Measurements from ENCODE around the gene ZC3H10.
A peak's percentile ranks its signal among the peaks of the same experiment; 100 is the strongest.

Gene ZC3H10

DNA sequence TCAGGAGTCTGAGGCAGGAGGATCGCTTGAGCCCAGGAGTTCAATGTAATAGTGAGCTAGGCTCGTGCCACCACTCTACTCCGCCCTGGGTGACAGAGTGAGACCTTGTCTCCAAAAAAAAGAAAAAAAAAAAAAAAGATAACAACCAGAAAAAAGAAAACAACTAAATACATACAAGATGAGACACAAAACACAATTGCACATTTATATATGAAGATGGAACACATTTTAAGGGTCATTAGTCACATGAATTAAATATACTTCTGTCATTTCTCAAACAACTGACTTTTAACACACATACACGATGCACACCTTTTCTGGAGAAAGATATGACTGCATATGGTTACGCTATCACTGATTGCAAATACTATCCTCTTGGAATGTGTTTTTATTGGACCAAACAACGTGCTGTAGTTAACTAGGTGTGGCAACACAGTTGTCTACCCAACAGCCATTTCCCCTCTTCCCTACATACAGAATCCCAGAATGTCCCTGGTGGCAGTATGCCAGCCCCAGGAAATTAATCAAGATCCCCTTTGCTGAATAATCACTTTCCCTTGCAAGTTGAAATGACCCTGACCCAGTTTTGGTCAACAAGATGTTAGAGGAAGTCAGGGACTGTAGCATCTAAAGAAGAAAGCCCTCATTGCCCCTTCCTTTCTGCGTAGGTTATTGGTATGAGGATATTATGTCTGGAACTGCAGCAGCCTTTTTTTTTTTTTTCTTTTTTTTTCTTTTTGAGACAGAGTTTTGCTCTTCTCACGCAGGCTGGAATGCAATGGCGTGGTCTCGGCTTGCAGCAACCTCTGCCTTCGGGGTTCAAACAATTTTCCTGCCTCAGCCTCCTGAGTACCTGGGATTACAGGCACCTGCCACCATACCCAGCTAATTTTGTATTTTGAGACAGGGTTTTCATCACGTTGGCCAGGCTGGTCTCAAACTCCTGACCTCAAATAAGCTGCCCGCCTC lies 28.7 kb downstream of the ZC3H10 start:
- Histone ChIP-seq H3K27me3 (ENCODE audit: control insufficient read depth, low read length) (no peaks in the 10 kb centered on the region), H3K4me1 (ENCODE audit: control insufficient read depth, low read length) (peaks cover 13% of the 10 kb centered on the region), H3K79me2 (ENCODE audit: control insufficient read depth, low read length) (peaks cover 6% of the 10 kb centered on the region), H3K4me3 (ENCODE audit: low read length) (no peak overlapping the region), H3K9me2 (replicated peaks; ENCODE audit: control insufficient read depth, low read length) (no peaks in the 10 kb centered on the region), H3K27ac (ENCODE audit: low read depth, low read length) (no peak overlapping the region), H3F3A (ENCODE audit: control insufficient read depth, insufficient read depth) (peaks cover 19% of the 10 kb centered on the region), H3K4me2 (ENCODE audit: low read length) (no peak overlapping the region), H3K9me3 (ENCODE audit: control insufficient read depth, insufficient read depth, low read length) (no peaks in the 10 kb centered on the region), H3K36me3 (ENCODE audit: control insufficient read depth, low read length) (peaks cover 42% of the 10 kb centered on the region), H4K20me1 (ENCODE audit: control insufficient read depth, insufficient read depth, low read depth, low read length) (no peaks in the 10 kb centered on the region)
- TF ChIP-seq CTCF (IDR thresholded peaks at IDR 0.05; ENCODE audit: low read depth, low read length, poor library complexity, severe bottlenecking) (no peak), EZH2phosphoT487 (IDR thresholded peaks at IDR 0.05; ENCODE audit: borderline replicate concordance, low read length) (no peak)

- no peak overlapping the region for H3K4me2 ChIP-seq (ENCODE audit: low read length)
- H3K4me3 ChIP-seq (ENCODE audit: low read length), result no peak overlapping the region
- TF ChIP-seq EZH2phosphoT487 (IDR thresholded peaks at IDR 0.05; ENCODE audit: borderline replicate concordance, low read length), result no peak
- no peak for TF ChIP-seq CTCF (IDR thresholded peaks at IDR 0.05; ENCODE audit: low read depth, low read length, poor library complexity, severe bottlenecking)
- H4K20me1 ChIP-seq (ENCODE audit: control insufficient read depth, insufficient read depth, low read depth, low read length), result no peaks in the 10 kb centered on the region
- H3K79me2 ChIP-seq (ENCODE audit: control insufficient read depth, low read length), result peaks cover 21% of the 10 kb centered on the region
- H3K9me3 ChIP-seq (ENCODE audit: control insufficient read depth, insufficient read depth, low read length), result no peaks in the 10 kb centered on the region
- H3K9me2 ChIP-seq (replicated peaks; ENCODE audit: control insufficient read depth, low read length), result no peaks in the 10 kb centered on the region
- peaks cover 24% of the 10 kb centered on the region for H3K4me1 ChIP-seq (ENCODE audit: control insufficient read depth, low read length)
- H3F3A ChIP-seq (ENCODE audit: control insufficient read depth, insufficient read depth), result peaks cover 15% of the 10 kb centered on the region
- no peaks in the 10 kb centered on the region for H3K27me3 ChIP-seq (ENCODE audit: control insufficient read depth, low read length)
- H3K27ac ChIP-seq (ENCODE audit: low read depth, low read length), result no peak overlapping the region
- peaks cover 22% of the 10 kb centered on the region for H3K36me3 ChIP-seq (ENCODE audit: control insufficient read depth, low read length)
These were observed 32.5 kb downstream of the ZC3H10 start for GRCh38 chr12:56150563-56150962.

DNA sequence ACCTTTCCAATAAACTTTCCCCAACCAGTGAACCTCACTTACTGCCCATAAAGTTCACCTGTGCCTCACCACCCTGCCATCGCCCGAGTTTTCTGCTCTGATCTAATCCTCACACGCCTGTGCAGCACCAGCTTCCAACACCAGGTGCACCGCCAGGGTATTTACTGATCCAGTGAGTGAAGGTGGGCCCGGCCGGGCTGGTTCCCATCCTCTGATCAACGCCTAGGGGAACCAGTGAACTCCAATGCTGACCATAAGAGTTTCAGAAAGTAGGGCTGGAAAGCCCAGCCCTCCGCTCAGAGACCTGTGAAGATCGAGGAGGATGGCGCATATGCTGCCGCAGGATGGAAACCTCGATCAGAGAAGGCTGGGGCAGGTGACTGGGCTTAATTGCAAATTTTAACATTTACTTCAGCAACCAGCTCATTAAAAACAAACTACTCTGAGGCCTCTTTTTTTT lies 33.6 kb downstream of the ZC3H10 start:
- H3K36me3 ChIP-seq (ENCODE audit: control insufficient read depth, low read length), result peaks cover 26% of the 10 kb centered on the region
- TF ChIP-seq EZH2phosphoT487 (IDR thresholded peaks at IDR 0.05; ENCODE audit: borderline replicate concordance, low read length) (no peak), CTCF (IDR thresholded peaks at IDR 0.05; ENCODE audit: low read depth, low read length, poor library complexity, severe bottlenecking) (peak; percentile 57)
- peaks cover 8% of the 10 kb centered on the region for H3F3A ChIP-seq (ENCODE audit: control insufficient read depth, insufficient read depth)
- H3K79me2 ChIP-seq (ENCODE audit: control insufficient read depth, low read length), result peaks cover 23% of the 10 kb centered on the region
- no peaks in the 10 kb centered on the region for H3K9me3 ChIP-seq (ENCODE audit: control insufficient read depth, insufficient read depth, low read length)
- H3K27ac ChIP-seq (ENCODE audit: low read depth, low read length), result peak overlapping the region; percentile 85
- H3K4me1 ChIP-seq (ENCODE audit: control insufficient read depth, low read length), result peaks cover 25% of the 10 kb centered on the region
- peak overlapping the region; percentile 98 for H3K4me2 ChIP-seq (ENCODE audit: low read length)
- no peaks in the 10 kb centered on the region for H3K9me2 ChIP-seq (replicated peaks; ENCODE audit: control insufficient read depth, low read length)
- no peaks in the 10 kb centered on the region for H3K27me3 ChIP-seq (ENCODE audit: control insufficient read depth, low read length)
- H4K20me1 ChIP-seq (ENCODE audit: control insufficient read depth, insufficient read depth, low read depth, low read length), result no peaks in the 10 kb centered on the region
- peak overlapping the region; percentile 94 for H3K4me3 ChIP-seq (ENCODE audit: low read length)
